ENCODE data around the gene NR3C1. TPM values are rescaled to one million over a fixed set of nuclear protein-coding genes. Genes with fewer than 3 reads are reported as not detected.

The NR3C1 gene
- total RNA-seq, 3 donors from 2014 or later (not counting 1 experiment from before 2014, with no cell fraction given), result 147 to 168 (median 165) TPM

- Mint-ChIP-seq H3K4me1 (no peaks in the 10 kb centered on the region), H3K9me3 (no peaks in the 10 kb centered on the region), H3K27me3 (ENCODE audit: low read depth in 2 of 2) (no peaks in the 10 kb centered on the region), H3K4me3 (no peak overlapping the region), H3K27ac (no peak overlapping the region), H3K36me3 (no peaks in the 10 kb centered on the region)
- Histone ChIP-seq H3K4me3 (ENCODE audit: low read length) (no peak overlapping the region), H3K27me3 (ENCODE audit: control insufficient read depth, insufficient read depth, low read length) (no peaks in the 10 kb centered on the region), H3K27ac (ENCODE audit: low read length) (no peak overlapping the region), H3K9me3 (ENCODE audit: control insufficient read depth, insufficient read depth, low read length) (no peaks in the 10 kb centered on the region), H3K36me3 (ENCODE audit: control insufficient read depth, insufficient read depth, low read length) (no peaks in the 10 kb centered on the region), H3K4me1 (ENCODE audit: control insufficient read depth, insufficient read depth, low read length) (no peaks in the 10 kb centered on the region)
- no peak for DNase-seq
- 100% methylated on average over 1 of the region's 2 CpGs for WGBS (ENCODE audit: insufficient coverage)
- intact Hi-C loops (cut with micrococcal nuclease), result no loop called here
- no peak for TF ChIP-seq CTCF (IDR thresholded peaks at IDR 0.05)
- ATAC-seq, result no peak
These were observed 25.4 kb upstream of the NR3C1 start for GRCh38 chr5:143428738-143429420.

GRCh38 chr5:143428155-143428554 is 24.7 kb upstream of the NR3C1 start:
- intact Hi-C loops (cut with micrococcal nuclease), result no loop called here
- peaks cover 3 to 4% of the 10 kb centered on the region in 2 donors for H3K27me3 Mint-ChIP-seq (ENCODE audit: low read depth in 2 of 2)
- DNase-seq, result no peak
- H3K4me1 Mint-ChIP-seq, result no peaks in the 10 kb centered on the region
- no peak overlapping the region for H3K27ac ChIP-seq (ENCODE audit: low read length)
- no peak for ATAC-seq
- H3K4me3 ChIP-seq (ENCODE audit: low read length), result no peak overlapping the region
- no peak for TF ChIP-seq CTCF (IDR thresholded peaks at IDR 0.05)
- H3K4me1 ChIP-seq (ENCODE audit: control insufficient read depth, insufficient read depth, low read length), result no peaks in the 10 kb centered on the region
- no peaks in the 10 kb centered on the region for H3K9me3 ChIP-seq (ENCODE audit: control insufficient read depth, insufficient read depth, low read length)
- WGBS (ENCODE audit: insufficient coverage), result 100% methylated on average over 1 of the region's 1 CpG
- no peaks in the 10 kb centered on the region for H3K27me3 ChIP-seq (ENCODE audit: control insufficient read depth, insufficient read depth, low read length)
- H3K9me3 Mint-ChIP-seq, result no peaks in the 10 kb centered on the region
- no peak overlapping the region for H3K27ac Mint-ChIP-seq
- H3K4me3 Mint-ChIP-seq, result no peak overlapping the region
- no peaks in the 10 kb centered on the region for H3K36me3 ChIP-seq (ENCODE audit: control insufficient read depth, insufficient read depth, low read length)
- no peaks in the 10 kb centered on the region for H3K36me3 Mint-ChIP-seq

GRCh38 chr5:143427122-143427735 is 23.7 kb upstream of the NR3C1 start:
- Mint-ChIP-seq H3K27ac (no peak overlapping the region), H3K27me3 (ENCODE audit: low read depth in 2 of 2) (peaks cover 3 to 9% of the 10 kb centered on the region in 2 donors), H3K4me1 (no peaks in the 10 kb centered on the region), H3K36me3 (no peaks in the 10 kb centered on the region), H3K9me3 (no peaks in the 10 kb centered on the region), H3K4me3 (no peak overlapping the region)
- intact Hi-C loops (cut with micrococcal nuclease), result no loop called here
- H3K36me3 ChIP-seq (ENCODE audit: control insufficient read depth, insufficient read depth, low read length), result no peaks in the 10 kb centered on the region
- H3K27ac ChIP-seq (ENCODE audit: low read length), result no peak overlapping the region
- no peak for TF ChIP-seq CTCF (IDR thresholded peaks at IDR 0.05)
- ATAC-seq, result no peak
- H3K9me3 ChIP-seq (ENCODE audit: control insufficient read depth, insufficient read depth, low read length), result no peaks in the 10 kb centered on the region
- DNase-seq, result no peak
- no peaks in the 10 kb centered on the region for H3K4me1 ChIP-seq (ENCODE audit: control insufficient read depth, insufficient read depth, low read length)
- H3K4me3 ChIP-seq (ENCODE audit: low read length), result no peak overlapping the region
- WGBS (ENCODE audit: insufficient coverage), result 86% methylated on average over 2 of the region's 3 CpGs
- no peaks in the 10 kb centered on the region for H3K27me3 ChIP-seq (ENCODE audit: control insufficient read depth, insufficient read depth, low read length)

All from natural killer cell (primary cell).